Cerebellar nuclear complex (tissue), 1 donor: ENCODE data around the gene FGF7.
"Not testable (repeated sequence)": the region's sequence is repeated elsewhere in the genome, so short reads cannot be mapped to it uniquely, and the experiment has no call there.

Experiments used
- DNase-seq, 2 experiments: peaks; one replicate each; lab custom pipeline; 2025; lab: John Stamatoyannopoulos, UW

The FGF7 gene

DNA sequence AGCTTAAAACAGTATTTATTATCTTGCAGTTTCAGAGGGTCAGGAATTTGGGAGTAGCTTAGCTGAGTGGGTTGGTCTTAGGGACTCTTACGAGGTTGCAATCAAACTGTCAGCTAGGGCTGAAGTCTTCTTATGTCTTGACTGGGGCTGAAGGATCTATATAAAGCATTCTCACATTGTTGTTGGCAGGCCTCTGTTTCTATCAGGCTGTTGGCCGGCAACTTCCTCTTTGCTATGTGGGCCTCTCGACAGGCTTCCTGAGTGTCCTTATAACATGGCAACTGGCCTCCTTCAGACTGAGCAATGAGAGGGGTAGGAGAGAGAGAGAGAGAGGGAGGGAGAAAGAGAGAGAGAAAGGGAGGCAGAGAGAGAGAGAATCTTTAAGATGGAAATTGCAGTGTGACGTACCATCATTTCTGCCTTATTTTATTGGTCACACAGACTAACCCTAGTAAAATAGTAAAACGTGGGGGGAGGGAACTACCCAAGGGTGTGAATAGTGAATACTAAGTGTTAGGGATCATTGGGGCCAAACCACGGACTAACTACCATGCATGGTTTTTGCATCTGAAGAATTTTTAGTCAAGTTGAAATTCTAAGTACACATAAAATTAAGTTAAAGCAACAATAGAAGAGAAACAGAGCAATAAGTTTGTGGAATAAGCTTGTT, 16.1 kb downstream of the FGF7 start:
- no peak for DNase-seq

DNA sequence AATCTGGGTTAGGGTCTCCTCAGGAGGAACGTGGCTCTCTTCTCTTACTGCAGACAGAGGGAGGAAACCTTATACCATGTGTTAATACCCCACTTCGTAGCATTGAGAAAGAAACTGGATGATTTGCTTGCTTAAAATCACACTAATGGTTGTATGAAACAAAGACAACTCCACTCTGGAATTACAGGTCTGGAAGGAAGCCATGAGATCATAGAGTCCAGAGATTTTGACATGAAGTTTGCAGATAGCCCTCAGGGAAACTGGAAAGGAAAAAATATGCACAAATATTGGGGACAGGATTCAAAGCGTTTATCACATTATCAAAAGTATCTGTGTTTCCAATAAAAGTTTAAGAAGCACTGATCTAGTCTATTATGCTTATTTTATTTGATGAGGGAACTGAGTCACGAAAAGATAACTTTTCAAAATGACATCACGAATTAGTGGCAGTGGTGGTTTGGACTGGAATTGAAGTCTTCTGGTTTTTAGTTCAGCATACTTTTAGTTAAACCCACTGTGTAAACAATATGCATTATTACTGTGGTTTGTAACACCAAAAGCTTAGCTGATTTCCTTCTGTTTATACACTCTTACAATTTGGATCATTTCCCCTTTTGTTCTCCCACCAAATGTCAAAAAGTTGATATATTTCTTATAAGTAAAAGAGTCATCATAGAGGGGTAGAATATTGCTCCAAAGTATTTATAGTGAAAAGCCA, 16.8 kb downstream of the FGF7 start:
- no peak for DNase-seq

DNA sequence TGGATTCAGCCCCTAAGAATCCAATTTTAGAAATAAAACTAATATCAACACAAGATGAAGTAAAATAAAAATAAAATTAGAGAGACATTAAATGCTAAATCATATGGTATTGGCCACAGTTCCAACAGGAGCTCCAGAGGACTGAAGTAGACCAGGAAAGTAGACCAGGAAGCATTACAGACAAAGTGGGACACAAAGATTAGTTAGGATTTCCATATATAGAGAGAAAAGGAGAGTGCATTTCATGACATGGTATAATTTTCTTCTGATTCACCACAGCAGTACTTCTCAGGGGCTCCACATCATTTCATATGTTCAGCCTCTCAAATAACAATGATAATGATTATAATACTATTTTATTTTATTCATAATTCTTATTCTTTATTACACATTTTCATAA, 18.3 kb downstream of the FGF7 start:
- DNase-seq, result no peak

DNA sequence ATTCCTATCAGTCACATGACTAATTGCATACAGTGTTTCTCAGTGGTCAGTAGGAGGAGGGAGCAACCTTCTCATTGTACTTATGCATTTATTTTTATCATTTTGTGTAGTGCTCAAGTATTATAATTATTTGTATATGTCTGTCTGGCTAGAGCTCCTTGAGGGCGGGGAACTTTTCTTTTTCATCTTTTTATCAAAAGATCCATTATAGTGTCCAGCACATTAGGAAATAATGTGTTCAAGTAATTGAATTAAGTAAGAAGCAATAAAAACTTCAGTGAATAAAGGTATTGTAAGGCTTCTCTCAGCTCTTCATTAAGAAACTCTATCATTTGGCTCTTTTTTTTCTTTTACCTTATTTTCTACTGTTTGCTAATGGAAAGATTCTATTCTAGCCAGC, 18.8 kb downstream of the FGF7 start:
- DNase-seq, result no peak

DNA sequence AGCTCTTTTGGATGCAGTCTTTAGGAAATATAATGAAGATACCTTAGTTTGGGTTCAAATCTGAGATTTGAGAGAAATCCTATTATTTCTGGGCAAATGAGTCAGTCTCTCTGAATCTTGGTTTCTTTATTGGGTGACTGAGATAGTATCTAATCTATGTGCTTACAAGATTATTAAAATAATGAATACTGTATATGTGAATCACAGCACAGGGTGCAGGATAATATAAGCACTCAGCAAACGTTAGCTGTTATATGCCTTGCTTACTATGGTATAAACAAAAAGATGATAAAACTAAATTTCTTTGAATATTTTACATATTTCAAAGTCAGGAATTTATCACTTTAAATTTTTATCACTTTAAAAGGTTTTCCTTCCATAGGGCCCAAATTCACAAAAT, 29.6 kb downstream of the FGF7 start:
- DNase-seq, result no peak

DNA sequence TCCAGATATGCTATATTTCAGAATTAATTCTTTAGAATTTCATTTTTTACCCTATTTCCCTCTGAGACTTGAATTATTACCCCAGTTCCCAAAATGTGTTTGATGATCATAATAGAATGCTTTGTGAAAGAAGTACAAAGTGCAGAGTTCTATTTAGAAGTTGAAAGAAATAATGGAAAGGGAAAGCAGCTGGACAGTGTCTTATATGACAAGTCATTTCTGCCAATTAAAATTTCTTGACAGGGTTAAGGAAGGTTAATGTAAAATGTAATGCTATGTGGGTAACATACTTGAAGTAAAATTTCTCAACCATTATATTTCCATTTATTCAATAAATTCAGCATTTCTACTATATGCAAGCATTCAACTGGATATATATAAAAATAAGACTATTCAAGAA, 33.1 kb downstream of the FGF7 start:
- no peak for DNase-seq

DNA sequence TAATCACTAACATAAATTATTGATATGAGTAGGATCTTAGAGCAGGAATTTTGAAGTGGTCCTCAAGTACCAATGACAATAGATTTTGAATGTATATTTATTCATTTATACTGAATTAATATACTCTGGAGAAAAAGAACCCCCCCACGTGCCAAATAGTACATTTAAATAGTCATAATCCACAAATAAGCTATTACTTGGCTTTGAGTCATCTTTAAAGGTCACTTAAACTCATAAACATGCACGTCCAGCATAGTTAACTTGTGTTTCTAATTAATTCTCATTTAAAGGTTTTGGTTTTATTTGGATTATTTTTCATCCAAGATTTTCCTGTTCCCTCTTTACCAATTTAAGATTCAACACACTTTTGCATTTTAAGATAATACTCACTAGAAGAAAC, 35.1 kb downstream of the FGF7 start:
- DNase-seq, result no peak

DNA sequence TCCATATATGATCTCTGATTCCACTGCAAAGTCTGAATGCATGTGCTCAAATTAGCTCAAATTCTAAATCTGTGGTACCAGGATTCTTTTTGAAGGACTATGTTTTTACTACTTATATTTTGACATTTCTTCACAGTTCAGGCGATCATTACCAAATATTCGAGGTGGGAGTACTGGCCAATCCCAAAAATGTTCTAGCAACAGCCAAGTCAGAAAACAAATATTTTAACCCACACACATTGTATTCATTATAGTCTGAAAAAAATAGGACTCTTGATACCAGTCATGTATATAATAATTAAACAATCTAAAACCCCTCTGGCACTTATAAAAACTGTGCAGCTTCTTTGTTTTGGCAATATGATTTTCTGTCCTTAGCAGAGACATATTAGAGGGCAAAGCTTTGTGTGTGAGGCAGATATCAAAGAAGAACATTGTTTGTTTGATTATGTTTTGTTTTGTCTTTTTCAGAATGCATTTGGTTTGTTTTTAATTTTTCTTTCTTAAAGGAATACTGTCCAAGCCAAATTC, 37.4 kb downstream of the FGF7 start:
- no peak for DNase-seq

DNA sequence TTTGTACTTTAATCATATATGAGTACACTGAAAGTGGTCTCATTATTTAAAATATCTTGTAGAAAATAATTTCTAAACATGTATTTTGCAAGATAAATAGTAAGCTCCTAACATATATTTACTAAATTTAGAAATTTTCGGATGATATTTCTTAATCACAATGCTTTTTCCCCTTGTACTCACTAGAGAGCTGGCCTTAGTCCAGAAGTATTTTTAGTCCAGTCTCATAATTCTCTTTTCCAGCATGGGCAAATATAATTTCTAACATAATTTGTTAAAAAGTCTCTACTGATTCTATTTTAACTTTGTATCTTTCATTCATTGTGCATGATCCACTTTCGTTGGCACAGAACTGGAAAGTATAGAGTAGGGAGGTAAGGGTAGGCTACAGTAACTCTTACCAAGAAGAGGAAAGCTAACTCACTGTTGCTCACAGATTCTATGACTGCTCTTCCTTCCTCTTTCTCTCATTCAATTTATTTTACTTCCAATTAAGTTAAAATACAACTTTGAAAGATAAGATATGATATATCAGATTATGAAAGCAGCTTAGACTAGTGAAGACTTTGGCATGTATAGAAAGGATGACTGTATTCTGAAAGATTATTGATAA, 39.3 kb downstream of the FGF7 start:
- DNase-seq, result no peak

DNA sequence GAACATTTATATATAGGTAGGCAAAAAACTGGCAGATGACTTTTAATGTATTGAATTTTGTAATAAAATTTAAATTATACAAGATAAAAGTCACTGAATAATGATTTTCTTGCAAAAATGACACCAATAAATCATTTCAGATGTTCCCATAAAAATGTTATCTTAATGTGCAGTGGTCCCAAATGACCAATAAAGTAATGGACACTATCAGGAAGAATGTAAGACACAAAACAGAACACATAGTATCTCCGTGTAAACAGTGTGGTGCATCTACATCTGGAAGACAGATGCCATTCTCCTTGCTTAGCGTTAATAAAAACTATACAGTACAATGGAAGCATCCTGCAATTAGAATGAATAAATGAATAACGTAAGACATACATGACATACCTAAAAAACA, 41.5 kb downstream of the FGF7 start:
- no peak for DNase-seq

DNA sequence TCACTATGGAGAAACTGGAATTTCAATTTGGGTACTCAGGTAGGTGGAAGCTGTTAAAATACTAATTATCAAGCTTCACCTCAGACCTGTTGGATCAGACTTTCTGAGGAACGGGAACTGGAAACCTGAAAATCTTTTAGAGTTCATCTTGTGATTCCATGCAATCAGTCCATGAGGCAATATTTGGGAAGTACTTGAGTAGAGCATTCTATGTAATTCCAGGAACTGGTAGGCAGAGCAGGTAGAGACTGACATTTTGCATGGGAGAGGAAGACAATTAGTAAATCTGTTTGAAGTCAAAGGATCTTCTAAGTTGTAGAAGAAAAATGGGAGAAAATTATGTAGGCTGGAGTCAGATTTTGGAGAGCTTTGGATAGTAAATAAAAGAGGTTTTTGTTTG, 43.1 kb downstream of the FGF7 start:
- DNase-seq, result no peak

DNA sequence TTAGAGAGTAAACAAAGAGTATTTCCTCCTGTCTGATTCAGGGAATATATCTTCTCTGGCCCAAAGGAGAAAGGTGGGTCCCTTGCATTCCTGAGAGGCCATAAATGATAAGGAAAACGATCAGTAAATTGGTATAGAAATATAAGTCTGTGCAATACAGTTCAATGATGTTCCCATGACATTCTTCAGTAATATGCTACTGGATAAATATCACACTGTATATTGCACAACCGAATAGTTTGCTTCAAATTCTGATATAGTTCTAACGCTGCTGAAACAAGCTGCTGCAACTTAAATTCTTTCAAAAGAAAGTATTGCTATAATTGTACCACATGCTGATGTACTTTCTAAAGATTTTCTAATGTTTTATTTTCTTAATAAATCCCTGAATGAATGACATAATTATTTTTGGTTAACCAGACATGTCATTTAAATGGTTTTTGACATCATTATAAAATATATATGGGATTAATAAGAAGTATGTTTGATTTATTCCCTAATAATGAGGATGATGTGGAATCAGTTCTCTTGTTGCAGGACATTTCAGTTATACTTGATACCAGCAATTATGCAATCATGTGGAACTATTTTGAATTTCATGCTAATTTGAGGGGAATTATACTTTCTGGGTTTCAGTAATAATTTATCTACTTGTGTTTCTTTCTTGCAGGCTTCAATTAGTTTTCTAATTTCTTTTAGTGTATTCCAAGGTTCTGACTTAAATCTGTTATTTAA, 44.9 kb downstream of the FGF7 start:
- DNase-seq, result no peak

DNA sequence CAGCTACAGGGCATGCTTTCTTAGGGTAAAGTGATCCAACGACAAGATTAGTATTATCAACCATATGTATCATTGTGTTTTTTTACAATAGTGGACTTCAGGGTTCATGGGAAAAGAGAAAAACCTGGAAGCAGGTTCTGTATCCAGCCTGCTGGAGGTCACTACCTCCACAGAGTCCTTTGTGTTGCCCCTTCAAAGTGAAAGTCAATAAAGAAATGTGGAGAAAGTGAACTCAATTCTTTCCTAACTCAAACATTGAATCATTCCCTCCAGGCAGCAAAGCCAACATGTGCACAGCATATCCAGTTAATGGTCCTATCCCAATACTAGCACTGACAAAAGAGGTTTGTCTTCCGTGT, 45.4 kb downstream of the FGF7 start:
- no peak for DNase-seq

DNA sequence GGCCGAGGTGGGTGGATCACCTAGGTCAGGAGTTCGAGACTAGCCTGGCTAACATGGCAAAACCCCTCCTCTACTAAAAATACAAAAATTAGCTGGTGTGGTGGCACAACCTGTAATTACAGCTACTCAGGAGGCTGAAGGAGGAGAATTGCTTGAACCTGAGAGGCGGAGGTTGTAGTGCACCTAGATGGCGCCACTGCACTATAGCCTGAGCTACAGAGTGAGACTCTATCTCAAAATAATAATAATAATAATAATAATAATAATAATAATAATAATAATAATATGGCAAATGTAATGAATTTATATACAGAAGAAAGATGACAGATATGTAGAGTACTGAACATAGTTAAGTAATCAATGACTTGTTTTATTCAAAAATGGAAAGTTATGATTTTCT, 48.2 kb downstream of the FGF7 start:
- DNase-seq, result not testable (repeated sequence)

DNA sequence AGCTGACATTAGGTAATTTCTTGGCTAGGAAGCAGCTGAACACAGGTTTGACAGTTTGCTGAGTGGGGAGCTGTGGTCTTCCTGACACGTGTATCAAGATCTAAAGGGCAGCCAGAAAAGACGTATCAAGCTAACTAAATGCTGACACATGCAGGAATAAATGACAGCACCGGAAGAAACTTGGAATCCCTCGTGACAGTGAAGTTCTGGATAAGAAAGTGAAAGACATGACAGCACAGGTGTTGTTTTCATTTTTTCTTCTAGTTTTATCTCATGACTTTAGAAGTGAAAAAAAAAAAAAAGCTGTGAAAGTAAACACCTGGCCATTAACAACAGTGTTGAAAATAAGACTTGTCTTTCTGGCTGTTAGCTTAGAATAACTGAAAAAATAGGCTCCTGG, 48.7 kb downstream of the FGF7 start:
- no peak for DNase-seq

DNA sequence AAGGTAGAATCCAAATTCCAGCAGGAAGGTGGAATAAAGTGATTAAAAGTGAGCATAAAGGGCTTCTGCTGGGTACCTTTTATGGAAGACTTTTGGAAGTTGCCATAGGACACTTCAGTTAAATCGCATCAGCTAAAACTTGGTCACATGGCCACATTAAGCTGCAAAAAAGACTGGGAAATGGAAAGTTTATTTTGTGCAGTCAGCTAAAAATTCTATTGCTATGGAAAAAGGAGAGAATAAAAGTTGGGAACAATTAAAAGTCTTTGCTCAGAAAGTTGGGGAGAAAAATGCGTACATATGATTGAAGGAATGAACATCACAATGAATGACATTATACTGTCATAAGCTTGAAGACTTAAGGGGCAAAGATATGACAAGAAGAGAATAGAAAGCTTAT, 49.3 kb downstream of the FGF7 start:
- DNase-seq, result no peak

DNA sequence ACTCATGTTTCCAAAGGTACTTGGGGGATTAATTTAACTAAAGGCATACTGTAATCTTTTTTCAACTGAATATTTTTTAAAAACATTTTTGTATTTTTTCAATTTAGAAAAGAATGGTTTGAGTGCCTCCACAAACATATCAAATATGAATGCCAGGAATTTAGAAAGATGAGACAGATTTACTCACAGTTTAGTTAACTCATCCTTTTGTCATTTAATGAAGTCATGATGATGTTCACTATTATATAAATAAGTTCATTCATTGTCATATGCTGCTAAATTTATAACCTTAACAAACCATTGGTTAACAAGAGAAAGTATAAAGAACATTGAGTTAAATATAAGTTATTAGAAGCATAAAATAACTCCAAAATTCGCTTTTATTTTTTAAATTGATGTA, 50.0 kb downstream of the FGF7 start:
- no peak for DNase-seq

DNA sequence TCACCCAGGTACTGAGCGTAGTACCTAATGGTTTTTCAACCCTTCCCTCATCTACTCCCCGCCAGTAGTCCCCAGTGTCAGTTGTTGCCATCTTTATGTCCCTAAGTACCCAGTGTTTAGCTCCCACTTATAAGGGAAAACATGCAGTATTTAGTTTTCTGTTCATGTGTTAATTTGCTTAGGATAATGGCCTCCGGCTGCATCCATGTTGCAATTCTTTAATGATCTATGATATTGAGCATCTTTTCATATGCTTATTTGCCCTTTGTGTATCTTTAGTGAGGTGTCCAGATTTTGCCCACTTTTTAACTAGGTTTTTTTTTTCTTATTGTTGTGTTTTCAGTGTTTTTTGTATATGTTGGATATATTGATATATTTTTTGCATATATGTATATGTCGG, 55.0 kb downstream of the FGF7 start:
- not testable (repeated sequence) for DNase-seq

DNA sequence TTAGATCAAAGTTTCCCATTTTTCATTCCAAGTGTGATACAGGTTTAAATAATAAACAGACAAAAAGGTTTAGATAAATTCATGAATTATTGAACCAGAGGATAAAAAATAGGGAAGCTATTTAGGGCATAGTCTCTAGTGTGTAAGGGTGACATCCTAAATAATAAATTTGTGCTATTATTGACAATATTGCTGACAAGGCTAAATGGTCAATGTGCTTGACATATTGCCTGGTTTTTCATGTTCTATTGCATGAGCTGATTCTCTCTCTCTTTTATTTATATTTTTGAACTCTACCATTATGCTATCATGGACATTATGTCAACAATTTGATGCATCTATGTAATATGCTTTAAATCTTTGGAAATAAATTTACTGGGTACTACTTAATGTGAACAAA, 55.9 kb downstream of the FGF7 start:
- DNase-seq, result not testable (repeated sequence)

DNA sequence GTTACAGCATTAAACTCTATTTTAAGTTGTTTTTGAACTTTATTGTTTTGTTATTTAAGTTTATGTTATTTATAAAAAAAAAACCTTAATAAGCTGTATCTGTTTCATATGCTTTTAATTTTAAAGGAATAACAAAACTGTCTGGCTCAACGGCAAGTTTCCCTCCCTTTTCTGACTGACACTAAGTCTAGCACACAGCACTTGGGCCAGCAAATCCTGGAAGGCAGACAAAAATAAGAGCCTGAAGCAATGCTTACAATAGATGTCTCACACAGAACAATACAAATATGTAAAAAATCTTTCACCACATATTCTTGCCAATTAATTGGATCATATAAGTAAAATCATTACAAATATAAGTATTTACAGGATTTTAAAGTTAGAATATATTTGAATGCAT, 62.4 kb downstream of the FGF7 start:
- not testable (repeated sequence) for DNase-seq

DNA sequence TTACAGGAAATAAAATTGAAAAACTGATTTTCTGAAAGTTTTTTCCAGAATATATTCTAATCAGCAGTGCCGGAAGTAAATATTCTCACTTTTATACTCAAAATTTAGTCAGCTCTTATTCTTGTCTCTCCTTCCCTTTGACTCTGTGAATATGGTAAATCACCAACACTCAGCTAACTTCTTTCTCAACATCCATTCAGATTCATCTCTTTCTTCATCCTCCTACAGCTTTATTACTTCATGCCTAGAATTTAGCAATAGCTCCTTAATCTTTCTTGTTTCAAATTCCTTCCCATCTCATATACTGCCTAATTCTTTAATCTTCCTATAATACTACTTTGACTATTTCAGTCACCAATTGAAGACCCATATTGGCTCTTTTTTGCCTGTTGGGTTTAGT, 67.9 kb downstream of the FGF7 start:
- DNase-seq, result no peak

DNA sequence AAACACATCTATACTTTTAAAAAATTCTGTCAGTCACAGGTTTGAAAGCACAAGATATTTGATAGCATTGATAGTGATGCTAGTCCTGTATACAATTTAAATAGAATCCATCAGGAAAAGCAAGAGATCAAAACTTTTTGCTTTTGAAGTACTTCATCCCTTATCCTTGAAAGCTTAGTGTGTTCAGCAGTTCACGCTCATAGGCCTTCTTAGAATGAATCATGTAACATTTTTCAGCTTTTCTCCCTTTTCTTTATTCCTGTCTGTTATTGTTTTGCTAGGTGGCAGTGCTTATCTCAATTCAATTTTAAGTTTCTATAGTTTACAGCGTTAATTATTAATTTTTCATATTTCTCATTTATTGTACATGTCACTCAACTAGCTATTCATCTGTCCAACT, 69.1 kb downstream of the FGF7 start:
- DNase-seq, result no peak

DNA sequence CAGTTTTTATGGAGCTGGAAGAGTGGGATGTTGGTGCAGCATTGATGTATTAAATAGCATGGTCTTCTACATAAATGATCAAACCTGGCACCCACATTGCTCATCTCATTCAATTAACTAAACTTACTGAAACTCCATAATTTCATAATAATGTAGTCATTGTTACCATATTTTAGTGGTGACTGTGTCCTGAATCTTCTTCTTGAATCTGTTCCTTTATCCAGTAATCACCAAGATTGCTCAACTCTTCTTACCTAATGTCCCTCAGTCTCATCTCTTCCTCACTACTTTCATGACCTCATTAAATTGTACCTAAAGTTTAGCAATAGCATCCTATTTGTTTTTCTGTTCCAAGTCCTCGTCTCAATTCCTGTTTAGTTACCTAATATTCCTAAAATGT, 69.8 kb downstream of the FGF7 start:
- no peak for DNase-seq
